ENCODE data around the gene FNDC4.

DNA sequence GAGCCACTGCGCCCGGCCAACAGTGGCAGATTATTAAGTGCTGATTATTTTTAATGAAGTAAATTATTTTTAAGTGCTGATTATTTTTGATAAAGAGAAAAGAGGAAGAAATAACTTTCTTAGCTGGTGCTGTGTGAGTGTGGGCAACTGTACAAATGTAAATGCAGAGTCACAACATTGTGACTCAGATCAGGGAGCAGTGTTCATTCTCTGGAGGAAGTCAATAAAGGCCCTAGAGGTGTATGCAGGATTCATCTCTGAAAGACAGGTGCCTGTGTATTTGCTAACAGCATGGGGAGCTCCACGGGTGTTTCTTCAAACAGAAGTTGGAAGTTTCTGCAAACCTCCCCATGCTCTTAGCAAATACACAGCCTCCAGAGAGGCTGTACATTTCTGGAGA is 46.6 kb downstream of the FNDC4 start:
- no peak for TF ChIP-seq POLR2AphosphoS5 (IDR thresholded peaks at IDR 0.05)
- TF ChIP-seq, protein P1, sequence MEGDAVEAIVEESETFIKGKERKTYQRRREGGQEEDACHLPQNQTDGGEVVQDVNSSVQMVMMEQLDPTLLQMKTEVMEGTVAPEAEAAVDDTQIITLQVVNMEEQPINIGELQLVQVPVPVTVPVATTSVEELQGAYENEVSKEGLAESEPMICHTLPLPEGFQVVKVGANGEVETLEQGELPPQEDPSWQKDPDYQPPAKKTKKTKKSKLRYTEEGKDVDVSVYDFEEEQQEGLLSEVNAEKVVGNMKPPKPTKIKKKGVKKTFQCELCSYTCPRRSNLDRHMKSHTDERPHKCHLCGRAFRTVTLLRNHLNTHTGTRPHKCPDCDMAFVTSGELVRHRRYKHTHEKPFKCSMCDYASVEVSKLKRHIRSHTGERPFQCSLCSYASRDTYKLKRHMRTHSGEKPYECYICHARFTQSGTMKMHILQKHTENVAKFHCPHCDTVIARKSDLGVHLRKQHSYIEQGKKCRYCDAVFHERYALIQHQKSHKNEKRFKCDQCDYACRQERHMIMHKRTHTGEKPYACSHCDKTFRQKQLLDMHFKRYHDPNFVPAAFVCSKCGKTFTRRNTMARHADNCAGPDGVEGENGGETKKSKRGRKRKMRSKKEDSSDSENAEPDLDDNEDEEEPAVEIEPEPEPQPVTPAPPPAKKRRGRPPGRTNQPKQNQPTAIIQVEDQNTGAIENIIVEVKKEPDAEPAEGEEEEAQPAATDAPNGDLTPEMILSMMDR (IDR thresholded peaks at IDR 0.05), result no peak
- TF ChIP-seq POLR2A (IDR thresholded peaks at IDR 0.05), result no peak

Data from stomach (tissue), 4 donors.